B cell (primary cell): ENCODE measurements around the gene PLCB1. TPM values are rescaled to one million over a fixed set of nuclear protein-coding genes. Genes with fewer than 3 reads are reported as not detected.

Source experiments
- ATAC-seq: fragments of 200-7000 bp; cut with Tn5 transposase; one replicate; pipeline ENCODE4 v1.10.0; 2021; ENCODE audit warnings: low read depth, mild to moderate bottlenecking, moderate number of reproducible peaks, moderate library complexity
- CTCF ChIA-PET: fragments of 350-600 bp; sonication (Branson Sonifier 250); formaldehyde crosslinking; loops from one replicate; lab custom pipeline; 2021; ENCODE audit warnings: antibody characterized with exemption, inconsistent platforms; lab: Charles Lee
- POLR2A ChIA-PET: fragments of 350-600 bp; sonication (Branson Sonifier 250); formaldehyde crosslinking; loops from one replicate; lab custom pipeline; 2021; ENCODE audit warnings: antibody characterized with exemption; lab: Charles Lee
- DNase-seq: peaks from one replicate; pipeline ENCODE4 v3.0.0; 2013
- H2AFZ ChIP-seq: 2 replicates; pipeline ENCODE4 v1.6.1; 2012; ENCODE audit warnings: mild to moderate bottlenecking, low read depth, low read length; ENCODE audit not compliant: insufficient read depth, poor library complexity, severe bottlenecking
- H3K27ac ChIP-seq, 2 donors: 1 replicate in 1 of 2; 2 replicates in 1 of 2; pipeline ENCODE4 v1.5.1; 2012 to 2013; ENCODE audit warnings: low read length in 2 of 2, mild to moderate bottlenecking in 2 of 2, moderate library complexity in 1 of 2
- H3K27me3 ChIP-seq, 4 experiments: fragments of 200-600 bp in 1 of 4; sonication (generic) in 1 of 4; replicated peaks in 1 of 4; 1 replicate in 2 of 4; 2 replicates in 2 of 4; pipeline versions ENCODE4 v1.6.1 to v1.7.0; 2013 to 2016; ENCODE audit warnings: low read length in 3 of 4, mild to moderate bottlenecking in 2 of 4, mixed read lengths in 1 of 4, moderate library complexity in 1 of 4; ENCODE audit not compliant: insufficient read depth in 4 of 4, control insufficient read depth in 3 of 4; ENCODE audit errors: control extremely low read depth in 1 of 4
- H3K36me3 ChIP-seq, 2 experiments: replicated peaks in 1 of 2; 1 replicate in 1 of 2; 2 replicates in 1 of 2; pipeline versions ENCODE4 v1.6.1 to v1.7.1; 2013; ENCODE audit warnings: low read length in 1 of 2; ENCODE audit not compliant: insufficient read depth in 2 of 2, control insufficient read depth in 1 of 2; ENCODE audit errors: control extremely low read depth in 1 of 2, extremely low read depth in 1 of 2
- H3K4me1 ChIP-seq, 2 donors: fragments of 200-600 bp in 1 of 2; sonication (generic) in 1 of 2; 1 replicate in 1 of 2; 2 replicates in 1 of 2; pipeline versions ENCODE4 v1.5.1 to v1.6.1; 2013 to 2017; ENCODE audit warnings: low read length in 2 of 2; ENCODE audit not compliant: control insufficient read depth in 2 of 2, insufficient read depth in 2 of 2
- H3K4me2 ChIP-seq: replicated peaks from 2 replicates; pipeline ENCODE3; 2012; ENCODE audit warnings: mild to moderate bottlenecking, low read depth, low read length; ENCODE audit not compliant: poor library complexity, severe bottlenecking
- H3K4me3 ChIP-seq, 5 experiments: fragments of 200-600 bp in 1 of 5; sonication (generic) in 1 of 5; 1 replicate in 3 of 5; 2 replicates in 2 of 5; pipeline versions ENCODE4 v1.5.1 to v1.7.0; 2011 to 2016; ENCODE audit warnings: low read length in 4 of 5, mild to moderate bottlenecking in 4 of 5, low read depth in 2 of 5, control low read depth in 1 of 5, moderate library complexity in 1 of 5; ENCODE audit not compliant: insufficient read depth in 1 of 5; ENCODE audit errors: control extremely low read depth in 1 of 5, extremely low read depth in 1 of 5
- H3K79me2 ChIP-seq: fragments of 200-600 bp; sonication (generic); one replicate; pipeline ENCODE4 v1.6.0; 2016; ENCODE audit warnings: low read length; ENCODE audit not compliant: control insufficient read depth, insufficient read depth
- H3K9ac ChIP-seq: fragments of 200-600 bp; sonication (generic); 2 replicates; pipeline ENCODE4 v1.6.1; 2017; ENCODE audit warnings: mild to moderate bottlenecking, low read length, moderate library complexity
- H3K9me3 ChIP-seq, 3 donors: one replicate each; pipeline versions ENCODE4 v1.6.1 to v1.7.1; 2013; ENCODE audit warnings: low read length in 2 of 3; ENCODE audit not compliant: control insufficient read depth in 2 of 3, insufficient read depth in 1 of 3; ENCODE audit errors: control extremely low read depth in 1 of 3
- H4K20me1 ChIP-seq: 2 replicates; pipeline ENCODE4 v1.6.0; 2012; ENCODE audit warnings: mild to moderate bottlenecking, low read length; ENCODE audit not compliant: insufficient read depth, control insufficient read depth, poor library complexity, severe bottlenecking
- H3K27ac Mint-ChIP-seq: one replicate; pipeline ENCODE4 v1.8.0; 2021; ENCODE audit warnings: mixed read lengths
- H3K27me3 Mint-ChIP-seq: one replicate; pipeline ENCODE4 v1.8.0; 2021; ENCODE audit warnings: mixed read lengths
- H3K4me1 Mint-ChIP-seq: one replicate; pipeline ENCODE4 v1.8.0; 2021; ENCODE audit warnings: mixed read lengths
- H3K4me3 Mint-ChIP-seq: one replicate; pipeline ENCODE4 v1.8.0; 2021; ENCODE audit warnings: mixed read lengths
- H3K9me3 Mint-ChIP-seq: one replicate; pipeline ENCODE4 v1.8.0; 2022; ENCODE audit warnings: mixed read lengths; ENCODE audit not compliant: insufficient read depth
- EZH2 ChIP-seq: IDR thresholded peaks from 2 replicates; pipeline ENCODE4 v1.6.1; 2012; ENCODE audit warnings: borderline replicate concordance, low read depth, mild to moderate bottlenecking, moderate library complexity, low read length; ENCODE audit not compliant: insufficient read depth, poor library complexity, severe bottlenecking
- WGBS: methylation state at CpG from one replicate; pipeline ENCODE4 v1.1.5; 2013; ENCODE audit warnings: missing lambda C conversion rate; ENCODE audit not compliant: insufficient coverage; 5-methylcytosine and 5-hydroxymethylcytosine counted together
- intact Hi-C: fragments of 100-400 bp; cut with micrococcal nuclease; formaldehyde crosslinking; loops from one replicate; pipeline ENCODE4 v1.10.0; 2022
- polyA plus RNA-seq: library from polyadenylated mRNA; depleted of rRNA; stranded (reverse); fragments of >200 nt; gene quantifications from 2 replicates; pipeline ENCODE4 v1.2.3, GENCODE V29; 2012
- total RNA-seq, 2 donors: library from RNA; stranded (reverse); fragments of 120-200 nt in 1 of 2; gene quantifications; 1 replicate in 1 of 2; 2 replicates in 1 of 2; pipeline versions ENCODE4 v1.2.3 to v1.2.4, GENCODE V29; 2013 to 2022
- TF ChIP-seq, protein P1 (sequence below): fragments of 200-600 bp; IDR thresholded peaks from one replicate; pipeline ENCODE4 v1.8.0; 2022; ENCODE audit warnings: antibody characterized with exemption, mild to moderate bottlenecking

PLCB1 gene
- total and polyA plus RNA-seq, 2 donors (not counting 1 experiment from before 2014, with no cell fraction given) = 0.18 to 0.47 TPM

- H3K9ac ChIP-seq = no peak overlapping the region
- ChIA-PET POLR2A (no interaction called here), CTCF (no interaction called here)
- no peak overlapping the region for H2AFZ ChIP-seq
- H3K27ac ChIP-seq = no peak overlapping the region
- Mint-ChIP-seq H3K27me3 (no peaks in the 10 kb centered on the region), H3K4me1 (no peaks in the 10 kb centered on the region), H3K9me3 (no peaks in the 10 kb centered on the region), H3K4me3 (no peak overlapping the region), H3K27ac (no peak overlapping the region)
- peaks cover 0 to 3% (median 0%) of the 10 kb centered on the region in 3 donors for H3K9me3 ChIP-seq
- no peaks in the 10 kb centered on the region for H3K79me2 ChIP-seq
- no peak for DNase-seq
- TF ChIP-seq, protein P1, sequence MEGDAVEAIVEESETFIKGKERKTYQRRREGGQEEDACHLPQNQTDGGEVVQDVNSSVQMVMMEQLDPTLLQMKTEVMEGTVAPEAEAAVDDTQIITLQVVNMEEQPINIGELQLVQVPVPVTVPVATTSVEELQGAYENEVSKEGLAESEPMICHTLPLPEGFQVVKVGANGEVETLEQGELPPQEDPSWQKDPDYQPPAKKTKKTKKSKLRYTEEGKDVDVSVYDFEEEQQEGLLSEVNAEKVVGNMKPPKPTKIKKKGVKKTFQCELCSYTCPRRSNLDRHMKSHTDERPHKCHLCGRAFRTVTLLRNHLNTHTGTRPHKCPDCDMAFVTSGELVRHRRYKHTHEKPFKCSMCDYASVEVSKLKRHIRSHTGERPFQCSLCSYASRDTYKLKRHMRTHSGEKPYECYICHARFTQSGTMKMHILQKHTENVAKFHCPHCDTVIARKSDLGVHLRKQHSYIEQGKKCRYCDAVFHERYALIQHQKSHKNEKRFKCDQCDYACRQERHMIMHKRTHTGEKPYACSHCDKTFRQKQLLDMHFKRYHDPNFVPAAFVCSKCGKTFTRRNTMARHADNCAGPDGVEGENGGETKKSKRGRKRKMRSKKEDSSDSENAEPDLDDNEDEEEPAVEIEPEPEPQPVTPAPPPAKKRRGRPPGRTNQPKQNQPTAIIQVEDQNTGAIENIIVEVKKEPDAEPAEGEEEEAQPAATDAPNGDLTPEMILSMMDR = no peak
- TF ChIP-seq EZH2 = no peak
- no peaks in the 10 kb centered on the region for H4K20me1 ChIP-seq
- no peak for ATAC-seq
- no peaks in the 10 kb centered on the region for H3K4me1 ChIP-seq
- no peaks in the 10 kb centered on the region for H3K36me3 ChIP-seq
- H3K4me3 ChIP-seq = no peak overlapping the region
- no peaks in the 10 kb centered on the region for H3K27me3 ChIP-seq
- intact Hi-C loops = no loop called here
- H3K4me2 ChIP-seq = no peak overlapping the region
- WGBS = 98% methylated on average over 7 of the region's 11 CpGs
These were observed 679.9 kb downstream of the PLCB1 start for GRCh38 chr20:8811801-8812594.

DNA sequence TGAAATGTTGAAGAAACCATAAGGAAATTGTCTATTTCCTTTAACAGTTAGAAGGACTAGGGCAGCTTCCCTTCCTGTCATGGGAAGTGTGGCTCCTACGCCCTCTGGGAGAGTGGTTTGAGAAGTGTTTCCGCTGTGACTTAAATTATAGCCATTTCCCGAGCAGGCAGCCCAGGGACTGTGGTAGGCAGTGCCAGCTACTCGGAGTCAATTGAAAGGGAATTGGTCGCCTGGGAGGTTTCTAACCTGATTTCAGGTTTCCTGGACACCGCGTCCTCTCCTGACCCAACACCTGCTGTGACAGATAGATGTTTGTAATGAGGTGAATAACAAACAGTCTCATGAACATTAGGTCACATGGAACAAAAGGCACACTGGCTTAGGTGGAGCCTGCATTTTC lies 680.8 kb downstream of the PLCB1 start:
- no peaks in the 10 kb centered on the region for H3K9me3 Mint-ChIP-seq
- no peaks in the 10 kb centered on the region for H3K27me3 Mint-ChIP-seq
- no peak overlapping the region for H3K4me3 Mint-ChIP-seq
- 32% methylated on average over 7 of the region's 7 CpGs for WGBS
- Histone ChIP-seq H3K27ac (no peak overlapping the region), H3K4me2 (no peak overlapping the region), H2AFZ (no peak overlapping the region), H3K4me3 (no peak overlapping the region), H3K9ac (no peak overlapping the region), H3K36me3 (no peaks in the 10 kb centered on the region), H3K9me3 (peaks cover 0 to 3% (median 0%) of the 10 kb centered on the region in 3 donors), H3K4me1 (no peaks in the 10 kb centered on the region), H3K27me3 (no peaks in the 10 kb centered on the region), H4K20me1 (no peaks in the 10 kb centered on the region), H3K79me2 (no peaks in the 10 kb centered on the region)
- intact Hi-C loops = no loop called here
- ATAC-seq (no peak), DNase-seq (no peak)
- no peak overlapping the region for H3K27ac Mint-ChIP-seq
- ChIA-PET POLR2A (no interaction called here), CTCF (no interaction called here)
- no peak for TF ChIP-seq EZH2
- TF ChIP-seq, protein P1 = no peak
- no peaks in the 10 kb centered on the region for H3K4me1 Mint-ChIP-seq
